ENCODE data around the gene BBIP1.

- TF ChIP-seq, protein P1, sequence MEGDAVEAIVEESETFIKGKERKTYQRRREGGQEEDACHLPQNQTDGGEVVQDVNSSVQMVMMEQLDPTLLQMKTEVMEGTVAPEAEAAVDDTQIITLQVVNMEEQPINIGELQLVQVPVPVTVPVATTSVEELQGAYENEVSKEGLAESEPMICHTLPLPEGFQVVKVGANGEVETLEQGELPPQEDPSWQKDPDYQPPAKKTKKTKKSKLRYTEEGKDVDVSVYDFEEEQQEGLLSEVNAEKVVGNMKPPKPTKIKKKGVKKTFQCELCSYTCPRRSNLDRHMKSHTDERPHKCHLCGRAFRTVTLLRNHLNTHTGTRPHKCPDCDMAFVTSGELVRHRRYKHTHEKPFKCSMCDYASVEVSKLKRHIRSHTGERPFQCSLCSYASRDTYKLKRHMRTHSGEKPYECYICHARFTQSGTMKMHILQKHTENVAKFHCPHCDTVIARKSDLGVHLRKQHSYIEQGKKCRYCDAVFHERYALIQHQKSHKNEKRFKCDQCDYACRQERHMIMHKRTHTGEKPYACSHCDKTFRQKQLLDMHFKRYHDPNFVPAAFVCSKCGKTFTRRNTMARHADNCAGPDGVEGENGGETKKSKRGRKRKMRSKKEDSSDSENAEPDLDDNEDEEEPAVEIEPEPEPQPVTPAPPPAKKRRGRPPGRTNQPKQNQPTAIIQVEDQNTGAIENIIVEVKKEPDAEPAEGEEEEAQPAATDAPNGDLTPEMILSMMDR (IDR thresholded peaks at IDR 0.05; ENCODE audit: borderline replicate concordance, extremely low read depth, low read length, poor library complexity, severe bottlenecking) = no peak
- TF ChIP-seq EZH2 (IDR thresholded peaks at IDR 0.05; ENCODE audit: borderline replicate concordance, low read depth, low read length, severe bottlenecking) = no peak
Observed at GRCh38 chr10:110967009-110967630, 48.1 kb upstream of the BBIP1 start.

Measured in DND-41 (cell line).